ENCODE results near the gene PIGV.

- TF ChIP-seq POLR2A (IDR thresholded peaks at IDR 0.05) (no peak), EP300 (IDR thresholded peaks at IDR 0.05) (no peak)
- TF ChIP-seq, protein P1, sequence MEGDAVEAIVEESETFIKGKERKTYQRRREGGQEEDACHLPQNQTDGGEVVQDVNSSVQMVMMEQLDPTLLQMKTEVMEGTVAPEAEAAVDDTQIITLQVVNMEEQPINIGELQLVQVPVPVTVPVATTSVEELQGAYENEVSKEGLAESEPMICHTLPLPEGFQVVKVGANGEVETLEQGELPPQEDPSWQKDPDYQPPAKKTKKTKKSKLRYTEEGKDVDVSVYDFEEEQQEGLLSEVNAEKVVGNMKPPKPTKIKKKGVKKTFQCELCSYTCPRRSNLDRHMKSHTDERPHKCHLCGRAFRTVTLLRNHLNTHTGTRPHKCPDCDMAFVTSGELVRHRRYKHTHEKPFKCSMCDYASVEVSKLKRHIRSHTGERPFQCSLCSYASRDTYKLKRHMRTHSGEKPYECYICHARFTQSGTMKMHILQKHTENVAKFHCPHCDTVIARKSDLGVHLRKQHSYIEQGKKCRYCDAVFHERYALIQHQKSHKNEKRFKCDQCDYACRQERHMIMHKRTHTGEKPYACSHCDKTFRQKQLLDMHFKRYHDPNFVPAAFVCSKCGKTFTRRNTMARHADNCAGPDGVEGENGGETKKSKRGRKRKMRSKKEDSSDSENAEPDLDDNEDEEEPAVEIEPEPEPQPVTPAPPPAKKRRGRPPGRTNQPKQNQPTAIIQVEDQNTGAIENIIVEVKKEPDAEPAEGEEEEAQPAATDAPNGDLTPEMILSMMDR (IDR thresholded peaks at IDR 0.05) = no peak
These were observed 48.3 kb upstream of the PIGV start for GRCh38 chr1:26739329-26739914.

All from ovary (tissue), 3 donors.